A549 treated with AZD9567 at 1 μM for 4 hours (cell line): ENCODE data around the gene NR2F1. TPM values are rescaled to one million over a fixed set of nuclear protein-coding genes. Genes with fewer than 3 reads are reported as not detected.

Source experiments
- total RNA-seq: library from RNA; stranded (reverse); fragments of 200-300 nt; extraction: Qiagen RNA extraction; gene quantifications from 5 replicates; pipeline ENCODE4 v1.2.3, GENCODE V29; 2022; ENCODE audit not compliant: insufficient read depth

The NR2F1 gene
- total RNA-seq = 3.3 to 6.2 TPM (median 4.4 TPM) in 5 replicates

GRCh38 chr5:93582677-93583438 is at the start of gene NR2F1:
Gene NR2F1 (plus strand): TSS chr5:93583222. CDS start chr5:93585024, 1,802 bp downstream.

GRCh38 chr5:93580927-93581445 is 2.0 kb upstream of the NR2F1 start, which contains the start of gene NR2F1-AS1:
Gene NR2F1-AS1 (minus strand): TSS chr5:93581219.

Other genes starting within 250 kb of the NR2F1 start
- gene NR2F1-AS1, start 2.0 kb upstream of the NR2F1 start, total RNA-seq = 3.1 to 4.3 TPM (median 4.1 TPM) in 5 replicates
- 0.01 TPM in 1 of 5 replicates, not detected in the others for gene POU5F2, start 158.4 kb downstream of the NR2F1 start, total RNA-seq